Measurements from ENCODE around the gene ATP8A2.

The ATP8A2 gene

DNA sequence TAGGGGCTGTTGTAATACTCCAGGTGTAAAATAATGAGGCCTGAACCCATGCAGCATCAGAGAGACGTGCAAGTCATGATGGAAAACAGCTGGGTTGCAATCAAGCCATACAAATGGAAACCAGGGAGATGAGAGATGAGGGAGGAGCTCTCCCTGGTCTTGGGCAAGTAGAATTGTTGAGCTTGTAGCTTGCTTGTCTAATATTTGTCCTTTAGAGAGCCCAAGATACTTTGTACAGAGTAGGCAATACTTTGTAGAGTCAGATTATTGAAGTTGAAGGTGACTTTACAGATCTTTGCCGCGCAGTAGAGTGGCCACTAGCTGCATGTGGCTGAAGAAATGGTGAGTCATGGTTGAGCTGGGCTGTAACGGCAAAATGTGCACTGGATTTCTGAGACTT lies 8.3 kb downstream of the ATP8A2 start:
- Histone ChIP-seq H3K36me3 (ENCODE audit: control insufficient read depth in 2 of 2, insufficient read depth in 2 of 2, low read length in 2 of 2) (no peaks in the 10 kb centered on the region), H3K9me3 (ENCODE audit: control insufficient read depth in 2 of 2, low read length in 2 of 2) (no peaks in the 10 kb centered on the region), H3K4me1 (ENCODE audit: control insufficient read depth in 2 of 2, insufficient read depth in 2 of 2, low read length in 2 of 2) (no peaks in the 10 kb centered on the region), H3K4me3 (ENCODE audit: low read length in 2 of 2) (no peak overlapping the region), H3K27me3 (ENCODE audit: control insufficient read depth in 2 of 2, insufficient read depth in 2 of 2, low read length in 2 of 2) (peaks cover 4 to 6% of the 10 kb centered on the region in 2 donors), H3K9ac (ENCODE audit: low read depth in 1 of 2, low read length in 2 of 2) (no peak overlapping the region), H3K27ac (ENCODE audit: low read depth in 2 of 2, low read length in 2 of 2) (no peak overlapping the region)

GRCh38 chr13:25380741-25381324 lies 9.1 kb downstream of the ATP8A2 start:
- H3K4me3 ChIP-seq (ENCODE audit: low read length in 2 of 2) = no peak overlapping the region
- H3K9ac ChIP-seq (ENCODE audit: low read depth in 1 of 2, low read length in 2 of 2) = no peak overlapping the region

DNA sequence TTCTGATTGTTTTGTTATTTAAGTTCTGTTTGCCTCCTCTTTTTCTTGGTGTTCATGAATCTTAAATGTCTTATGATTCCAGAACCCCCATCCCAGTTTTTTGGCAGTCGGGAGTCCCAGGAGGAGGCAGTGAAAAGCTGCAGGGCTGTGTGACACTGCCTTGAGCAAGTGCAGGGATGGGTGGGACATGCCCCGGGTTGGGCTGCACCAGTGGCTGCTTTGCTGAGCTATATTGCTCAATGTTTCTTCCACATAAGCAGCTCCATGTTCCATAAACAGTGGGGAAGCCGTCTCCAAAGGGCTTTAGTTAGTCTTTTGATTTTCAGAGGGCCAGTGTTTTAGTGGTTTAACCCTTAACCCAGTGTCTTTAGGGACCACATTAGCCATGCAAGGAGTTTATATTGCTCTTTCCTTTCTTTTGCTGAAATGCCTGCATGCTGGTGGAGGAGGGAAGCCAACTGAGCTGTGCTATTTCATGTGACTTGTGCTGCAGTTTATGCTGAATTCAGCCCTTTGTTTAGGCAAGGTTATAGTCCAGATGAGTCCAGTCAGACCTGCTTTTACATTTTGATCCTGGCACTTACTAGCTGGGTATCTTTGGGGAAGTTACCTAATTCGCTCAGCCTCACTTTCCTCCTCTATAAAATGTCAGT lies 13.1 kb downstream of the ATP8A2 start:
- no peak overlapping the region for H3K27ac ChIP-seq (ENCODE audit: low read depth in 2 of 2, low read length in 2 of 2)
- no peak overlapping the region for H3K4me3 ChIP-seq (ENCODE audit: low read length in 2 of 2)
- H3K27me3 ChIP-seq (ENCODE audit: control insufficient read depth in 2 of 2, insufficient read depth in 2 of 2, low read length in 2 of 2) = peaks cover 3 to 4% of the 10 kb centered on the region in 2 donors
- no peaks in the 10 kb centered on the region for H3K9me3 ChIP-seq (ENCODE audit: control insufficient read depth in 2 of 2, low read length in 2 of 2)
- H3K4me1 ChIP-seq (ENCODE audit: control insufficient read depth in 2 of 2, insufficient read depth in 2 of 2, low read length in 2 of 2) = no peaks in the 10 kb centered on the region
- H3K36me3 ChIP-seq (ENCODE audit: control insufficient read depth in 2 of 2, insufficient read depth in 2 of 2, low read length in 2 of 2) = no peaks in the 10 kb centered on the region
- H3K9ac ChIP-seq (ENCODE audit: low read depth in 1 of 2, low read length in 2 of 2) = no peak overlapping the region

More at GRCh38 chr13:25380741-25381324, 9.1 kb downstream of the ATP8A2 start:
- Histone ChIP-seq H3K9me3 (ENCODE audit: control insufficient read depth in 2 of 2, low read length in 2 of 2) (no peaks in the 10 kb centered on the region), H3K27me3 (ENCODE audit: control insufficient read depth in 2 of 2, insufficient read depth in 2 of 2, low read length in 2 of 2) (peaks cover 3 to 4% of the 10 kb centered on the region in 2 donors), H3K4me1 (ENCODE audit: control insufficient read depth in 2 of 2, insufficient read depth in 2 of 2, low read length in 2 of 2) (no peaks in the 10 kb centered on the region), H3K36me3 (ENCODE audit: control insufficient read depth in 2 of 2, insufficient read depth in 2 of 2, low read length in 2 of 2) (no peaks in the 10 kb centered on the region), H3K27ac (ENCODE audit: low read depth in 2 of 2, low read length in 2 of 2) (no peak overlapping the region)

- H3K27me3 ChIP-seq (ENCODE audit: control insufficient read depth in 2 of 2, insufficient read depth in 2 of 2, low read length in 2 of 2) = no peaks in the 10 kb centered on the region
- H3K4me1 ChIP-seq (ENCODE audit: control insufficient read depth in 2 of 2, insufficient read depth in 2 of 2, low read length in 2 of 2) = no peaks in the 10 kb centered on the region
- H3K9me3 ChIP-seq (ENCODE audit: control insufficient read depth in 2 of 2, low read length in 2 of 2) = no peaks in the 10 kb centered on the region
- H3K4me3 ChIP-seq (ENCODE audit: low read length in 2 of 2) = no peak overlapping the region
- H3K36me3 ChIP-seq (ENCODE audit: control insufficient read depth in 2 of 2, insufficient read depth in 2 of 2, low read length in 2 of 2) = no peaks in the 10 kb centered on the region
- H3K27ac ChIP-seq (ENCODE audit: low read depth in 2 of 2, low read length in 2 of 2) = no peak overlapping the region
- no peak overlapping the region for H3K9ac ChIP-seq (ENCODE audit: low read depth in 1 of 2, low read length in 2 of 2)
Observed at GRCh38 chr13:25391932-25392331, 20.2 kb downstream of the ATP8A2 start.

- Histone ChIP-seq H3K36me3 (ENCODE audit: control insufficient read depth in 2 of 2, insufficient read depth in 2 of 2, low read length in 2 of 2) (no peaks in the 10 kb centered on the region), H3K4me3 (ENCODE audit: low read length in 2 of 2) (no peak overlapping the region), H3K27me3 (ENCODE audit: control insufficient read depth in 2 of 2, insufficient read depth in 2 of 2, low read length in 2 of 2) (no peaks in the 10 kb centered on the region), H3K9ac (ENCODE audit: low read depth in 1 of 2, low read length in 2 of 2) (no peak overlapping the region), H3K27ac (ENCODE audit: low read depth in 2 of 2, low read length in 2 of 2) (no peak overlapping the region), H3K9me3 (ENCODE audit: control insufficient read depth in 2 of 2, low read length in 2 of 2) (no peaks in the 10 kb centered on the region), H3K4me1 (ENCODE audit: control insufficient read depth in 2 of 2, insufficient read depth in 2 of 2, low read length in 2 of 2) (no peaks in the 10 kb centered on the region)
Observed at GRCh38 chr13:25394402-25395060, 22.8 kb downstream of the ATP8A2 start.

GRCh38 chr13:25397763-25398162 lies 26.0 kb downstream of the ATP8A2 start:
- no peak overlapping the region for H3K4me3 ChIP-seq (ENCODE audit: low read length in 2 of 2)
- H3K36me3 ChIP-seq (ENCODE audit: control insufficient read depth in 2 of 2, insufficient read depth in 2 of 2, low read length in 2 of 2) = no peaks in the 10 kb centered on the region
- no peak overlapping the region for H3K9ac ChIP-seq (ENCODE audit: low read depth in 1 of 2, low read length in 2 of 2)
- H3K27me3 ChIP-seq (ENCODE audit: control insufficient read depth in 2 of 2, insufficient read depth in 2 of 2, low read length in 2 of 2) = no peaks in the 10 kb centered on the region
- H3K27ac ChIP-seq (ENCODE audit: low read depth in 2 of 2, low read length in 2 of 2) = no peak overlapping the region
- H3K9me3 ChIP-seq (ENCODE audit: control insufficient read depth in 2 of 2, low read length in 2 of 2) = no peaks in the 10 kb centered on the region
- H3K4me1 ChIP-seq (ENCODE audit: control insufficient read depth in 2 of 2, insufficient read depth in 2 of 2, low read length in 2 of 2) = no peaks in the 10 kb centered on the region

DNA sequence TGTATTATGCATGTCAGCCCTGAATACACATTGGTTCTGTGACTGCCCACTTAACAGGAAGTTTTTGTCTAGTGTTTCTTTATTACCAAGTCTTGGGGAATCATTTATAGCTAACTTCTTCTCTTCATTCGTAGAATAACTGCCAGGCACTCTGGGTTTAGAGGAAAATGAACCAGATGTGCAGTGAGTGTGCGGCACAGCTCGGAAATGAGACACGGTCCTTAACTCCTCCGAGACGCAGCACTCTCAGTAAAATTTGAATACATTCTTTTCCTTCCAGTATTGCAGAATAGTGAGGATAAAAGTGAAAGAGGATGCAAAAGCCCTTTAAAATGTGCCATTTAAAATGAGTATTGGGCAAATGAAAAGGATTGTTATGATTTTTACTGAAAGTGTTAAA lies 29.2 kb downstream of the ATP8A2 start:
- no peaks in the 10 kb centered on the region for H3K36me3 ChIP-seq (ENCODE audit: control insufficient read depth in 2 of 2, insufficient read depth in 2 of 2, low read length in 2 of 2)
- H3K4me1 ChIP-seq (ENCODE audit: control insufficient read depth in 2 of 2, insufficient read depth in 2 of 2, low read length in 2 of 2) = no peaks in the 10 kb centered on the region
- H3K4me3 ChIP-seq (ENCODE audit: low read length in 2 of 2) = no peak overlapping the region
- H3K27ac ChIP-seq (ENCODE audit: low read depth in 2 of 2, low read length in 2 of 2) = no peak overlapping the region
- no peak overlapping the region for H3K9ac ChIP-seq (ENCODE audit: low read depth in 1 of 2, low read length in 2 of 2)
- H3K27me3 ChIP-seq (ENCODE audit: control insufficient read depth in 2 of 2, insufficient read depth in 2 of 2, low read length in 2 of 2) = no peaks in the 10 kb centered on the region
- no peaks in the 10 kb centered on the region for H3K9me3 ChIP-seq (ENCODE audit: control insufficient read depth in 2 of 2, low read length in 2 of 2)

DNA sequence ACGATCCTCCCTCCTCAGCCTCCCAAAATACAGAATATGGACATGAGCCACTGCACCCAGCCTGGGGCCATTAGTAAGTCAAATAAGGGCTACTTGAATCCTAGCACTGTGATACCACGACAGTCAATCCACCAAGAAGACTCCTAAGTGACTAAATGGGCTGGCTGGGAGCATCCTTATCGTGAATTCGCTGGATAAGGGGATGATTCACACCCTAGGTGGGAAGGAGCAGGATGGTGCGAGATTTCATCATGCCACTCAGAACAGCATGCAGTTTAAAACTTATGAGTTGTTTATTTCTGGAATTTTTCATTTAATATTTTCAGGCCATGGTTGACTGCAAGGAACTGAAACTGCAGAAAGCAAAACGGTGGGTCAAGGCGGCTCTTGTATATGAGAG lies 30.2 kb downstream of the ATP8A2 start:
- Histone ChIP-seq H3K9me3 (ENCODE audit: control insufficient read depth in 2 of 2, low read length in 2 of 2) (no peaks in the 10 kb centered on the region), H3K4me3 (ENCODE audit: low read length in 2 of 2) (no peak overlapping the region), H3K27me3 (ENCODE audit: control insufficient read depth in 2 of 2, insufficient read depth in 2 of 2, low read length in 2 of 2) (no peaks in the 10 kb centered on the region), H3K27ac (ENCODE audit: low read depth in 2 of 2, low read length in 2 of 2) (no peak overlapping the region), H3K36me3 (ENCODE audit: control insufficient read depth in 2 of 2, insufficient read depth in 2 of 2, low read length in 2 of 2) (no peaks in the 10 kb centered on the region), H3K4me1 (ENCODE audit: control insufficient read depth in 2 of 2, insufficient read depth in 2 of 2, low read length in 2 of 2) (no peaks in the 10 kb centered on the region), H3K9ac (ENCODE audit: low read depth in 1 of 2, low read length in 2 of 2) (no peak overlapping the region)

DNA sequence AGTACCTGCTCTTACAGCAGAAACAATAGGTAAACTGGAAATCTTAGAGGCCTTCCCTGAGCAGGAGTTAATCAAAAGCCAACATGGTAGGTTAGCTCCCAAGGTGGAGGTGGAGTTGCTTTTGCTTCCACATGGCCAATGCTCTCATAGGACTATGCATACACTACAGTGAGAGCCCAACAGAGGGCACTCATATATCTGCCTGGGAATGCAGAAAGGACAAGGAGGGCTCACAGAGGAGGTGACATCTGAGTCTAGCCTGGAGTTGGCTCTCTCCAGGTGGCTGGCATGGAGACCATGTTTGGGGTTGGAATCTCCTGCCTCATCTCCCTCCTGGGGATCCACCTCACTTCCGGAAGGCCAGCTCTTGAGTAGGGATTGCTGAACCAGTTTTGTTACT lies 34.6 kb downstream of the ATP8A2 start:
- H3K36me3 ChIP-seq (ENCODE audit: control insufficient read depth in 2 of 2, insufficient read depth in 2 of 2, low read length in 2 of 2) = no peaks in the 10 kb centered on the region
- no peaks in the 10 kb centered on the region for H3K9me3 ChIP-seq (ENCODE audit: control insufficient read depth in 2 of 2, low read length in 2 of 2)
- no peak overlapping the region for H3K27ac ChIP-seq (ENCODE audit: low read depth in 2 of 2, low read length in 2 of 2)
- H3K9ac ChIP-seq (ENCODE audit: low read depth in 1 of 2, low read length in 2 of 2) = no peak overlapping the region
- no peaks in the 10 kb centered on the region for H3K27me3 ChIP-seq (ENCODE audit: control insufficient read depth in 2 of 2, insufficient read depth in 2 of 2, low read length in 2 of 2)
- H3K4me1 ChIP-seq (ENCODE audit: control insufficient read depth in 2 of 2, insufficient read depth in 2 of 2, low read length in 2 of 2) = no peaks in the 10 kb centered on the region
- no peak overlapping the region for H3K4me3 ChIP-seq (ENCODE audit: low read length in 2 of 2)

- no peaks in the 10 kb centered on the region for H3K27me3 ChIP-seq (ENCODE audit: control insufficient read depth in 2 of 2, insufficient read depth in 2 of 2, low read length in 2 of 2)
- H3K36me3 ChIP-seq (ENCODE audit: control insufficient read depth in 2 of 2, insufficient read depth in 2 of 2, low read length in 2 of 2) = no peaks in the 10 kb centered on the region
- H3K4me3 ChIP-seq (ENCODE audit: low read length in 2 of 2) = no peak overlapping the region
- no peaks in the 10 kb centered on the region for H3K4me1 ChIP-seq (ENCODE audit: control insufficient read depth in 2 of 2, insufficient read depth in 2 of 2, low read length in 2 of 2)
- H3K9ac ChIP-seq (ENCODE audit: low read depth in 1 of 2, low read length in 2 of 2) = no peak overlapping the region
- H3K9me3 ChIP-seq (ENCODE audit: control insufficient read depth in 2 of 2, low read length in 2 of 2) = no peaks in the 10 kb centered on the region
- no peak overlapping the region for H3K27ac ChIP-seq (ENCODE audit: low read depth in 2 of 2, low read length in 2 of 2)
Observed at GRCh38 chr13:25409938-25410337, 38.2 kb downstream of the ATP8A2 start.

All from mucosa of rectum (tissue), 2 donors.